Raji (cell line): ENCODE measurements around the gene SLC6A17.

Experiments
- POLR2A ChIP-seq: IDR thresholded peaks from 2 replicates; pipeline ENCODE4 v1.6.1; 2011; ENCODE audit warnings: low read depth, low read length, control low read depth; ENCODE audit not compliant: insufficient read depth

Gene SLC6A17

GRCh38 chr1:110150330-110151174, at the start of gene SLC6A17:
Gene SLC6A17 (plus strand): TSS chr1:110150494. CDS start chr1:110166930, 16,436 bp downstream.
- TF ChIP-seq POLR2A: no peak

GRCh38 chr1:110102081-110102480, 48.2 kb upstream of the SLC6A17 start:
- no peak for TF ChIP-seq POLR2A

- no peak for TF ChIP-seq POLR2A
These were observed 44.0 kb upstream of the SLC6A17 start for GRCh38 chr1:110106013-110106941.

GRCh38 chr1:110107867-110108469, 42.3 kb upstream of the SLC6A17 start:
- no peak for TF ChIP-seq POLR2A

- no peak for TF ChIP-seq POLR2A
These were observed 39.2 kb upstream of the SLC6A17 start for GRCh38 chr1:110111081-110111480.

- no peak for TF ChIP-seq POLR2A
These were observed 38.2 kb upstream of the SLC6A17 start, which contains the start of gene UBL4B for GRCh38 chr1:110112143-110112542. Gene UBL4B (plus strand): TSS chr1:110112443. CDS start chr1:110112535, 92 bp downstream.

GRCh38 chr1:110112656-110113055, 37.6 kb upstream of the SLC6A17 start:
- TF ChIP-seq POLR2A: no peak

GRCh38 chr1:110113551-110113950, 36.7 kb upstream of the SLC6A17 start:
- TF ChIP-seq POLR2A: no peak

- no peak for TF ChIP-seq POLR2A
These were observed 36.1 kb upstream of the SLC6A17 start for GRCh38 chr1:110114173-110114572.

- no peak for TF ChIP-seq POLR2A
These were observed 35.5 kb upstream of the SLC6A17 start for GRCh38 chr1:110114784-110115183.

GRCh38 chr1:110118636-110119396, 31.5 kb upstream of the SLC6A17 start:
- no peak for TF ChIP-seq POLR2A

- no peak for TF ChIP-seq POLR2A
These were observed 30.5 kb upstream of the SLC6A17 start for GRCh38 chr1:110119843-110120242.

GRCh38 chr1:110120960-110121561, 29.2 kb upstream of the SLC6A17 start:
- no peak for TF ChIP-seq POLR2A

GRCh38 chr1:110123224-110123623, 27.1 kb upstream of the SLC6A17 start:
- no peak for TF ChIP-seq POLR2A
